Fibroblast of the conjunctiva (primary cell): Measurements from ENCODE around the gene EP400.

Experiments used
- DNase-seq: peaks from one replicate; pipeline ENCODE4 v3.0.0-alpha.2; 2010; ENCODE audit warnings: low read depth

Gene EP400

DNA sequence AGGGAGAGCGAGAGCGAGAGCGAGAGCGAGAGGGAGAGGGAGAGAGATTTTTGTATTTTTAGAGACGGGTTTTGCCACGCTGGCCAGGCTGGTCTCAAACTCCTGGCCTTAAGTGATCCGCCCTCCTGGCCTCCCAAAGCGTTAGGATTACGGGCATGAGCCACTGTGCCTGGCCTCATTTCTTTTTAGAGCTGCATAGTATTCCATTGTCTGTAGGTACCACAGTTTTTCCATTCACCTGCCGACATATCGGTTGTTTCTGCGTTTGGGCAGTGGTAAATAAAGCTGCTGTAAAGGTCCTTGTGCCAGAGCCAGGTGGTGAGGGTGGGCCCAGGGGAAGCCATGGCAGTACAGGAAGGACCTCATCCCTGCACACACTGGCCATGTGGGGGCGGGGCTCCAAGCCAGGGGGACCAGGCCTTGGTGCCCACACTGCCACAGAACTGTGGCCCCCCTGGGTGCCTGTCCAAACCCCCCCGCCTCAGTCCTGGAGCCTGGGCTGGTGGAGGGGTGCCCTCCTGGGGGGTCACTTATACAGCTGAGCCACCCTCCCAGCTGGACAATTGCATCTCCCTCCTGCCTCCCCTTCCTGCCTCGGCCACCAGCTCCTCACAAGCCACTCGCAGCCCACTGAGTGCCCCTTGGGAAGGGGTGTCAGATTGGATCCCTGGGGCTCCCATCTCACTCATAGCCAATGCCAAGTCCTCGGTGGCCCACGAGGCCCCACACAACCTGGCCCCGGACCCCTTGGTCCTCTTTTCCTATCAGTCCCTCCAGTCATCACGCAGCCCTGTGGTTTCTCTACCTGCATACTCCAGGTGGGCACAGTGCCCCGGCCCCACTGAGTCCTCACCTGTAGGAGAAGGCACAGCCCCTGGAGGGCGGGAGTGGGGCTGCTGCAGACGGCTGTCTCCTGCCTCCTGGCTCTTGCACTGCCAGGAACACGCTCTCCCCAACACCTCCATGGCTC lies 22.3 kb upstream of the EP400 start:
- DNase-seq, result no peak

DNA sequence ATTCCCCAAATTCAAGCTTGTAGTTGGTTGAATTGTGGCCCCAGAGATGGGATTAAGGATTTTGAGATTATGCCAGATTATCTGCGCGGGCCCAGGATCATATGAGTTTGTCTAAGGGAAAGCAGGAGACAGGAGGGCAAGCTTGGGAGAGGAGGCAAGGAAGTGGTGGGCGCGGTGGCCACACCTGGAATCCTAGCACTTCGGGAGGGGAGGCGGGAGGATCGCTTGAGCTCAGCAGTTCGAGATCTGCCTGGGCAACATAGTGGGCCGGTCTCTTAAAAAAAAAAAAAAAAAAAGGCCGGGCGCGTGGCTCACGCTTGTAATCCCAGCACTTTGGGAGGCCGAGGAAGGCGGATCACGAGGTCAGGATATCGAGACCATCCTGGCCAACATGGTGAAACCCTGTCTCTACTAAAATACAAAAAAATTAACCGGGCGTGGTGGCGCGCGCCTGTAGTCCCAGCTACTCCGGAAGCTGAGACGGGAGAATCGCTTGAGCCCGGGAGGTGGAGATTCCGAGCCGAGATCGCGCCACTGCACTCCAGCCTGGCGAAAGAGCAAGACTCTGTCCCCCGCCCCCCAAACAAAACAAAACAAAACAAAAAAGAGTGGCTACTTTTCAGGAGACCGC lies 21.5 kb upstream of the EP400 start:
- no peak for DNase-seq

DNA sequence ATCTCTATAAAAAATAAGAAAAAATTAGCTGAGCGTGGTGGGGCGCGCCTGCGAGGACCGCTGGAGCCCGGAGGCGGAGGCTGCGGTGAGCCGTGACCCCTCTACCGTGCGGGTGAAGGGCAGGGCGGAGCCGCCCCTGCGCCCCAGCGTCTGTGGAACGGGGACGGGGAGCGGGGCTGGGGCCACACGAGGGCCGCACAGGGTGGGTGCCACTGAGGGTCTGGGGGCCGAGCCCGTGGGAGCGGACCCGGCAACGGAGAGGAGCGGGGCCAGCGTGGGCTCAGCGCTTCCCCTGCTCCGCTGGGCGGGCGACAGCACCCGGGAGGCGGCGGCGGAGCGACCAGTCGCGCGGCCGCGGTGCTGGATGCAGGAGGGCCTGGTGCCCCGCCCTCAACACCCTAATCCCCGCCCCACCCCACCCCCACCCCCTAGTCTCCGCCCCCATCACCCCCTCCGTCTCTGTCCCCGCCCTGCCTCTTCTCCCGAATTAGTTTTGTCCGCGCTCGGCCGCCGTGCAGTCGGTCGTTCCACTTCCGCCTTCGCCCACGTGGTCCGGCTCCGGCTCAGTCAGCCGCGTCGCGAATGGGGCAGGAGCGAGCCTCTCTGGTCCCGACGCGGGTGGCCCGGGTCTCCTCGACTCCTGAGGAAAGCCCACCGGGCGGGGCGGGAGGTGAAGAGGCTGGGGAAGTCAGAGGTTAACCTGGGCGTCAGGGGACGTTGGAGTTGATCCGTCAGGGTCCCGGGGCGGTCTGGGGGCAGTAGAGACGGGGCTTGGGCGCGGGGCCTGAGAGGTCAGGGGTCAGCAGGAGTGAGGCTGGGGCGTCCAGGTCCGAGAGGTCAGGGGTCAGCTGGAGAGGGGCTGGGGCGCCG lies 20.8 kb upstream of the EP400 start, which contains the start of gene PUS1:
Gene PUS1 (plus strand): TSS at position 566 of the 870 bp plus-strand sequence. CDS start 447 bp downstream, outside the sequence.
- DNase-seq, result peak; percentile 82

DNA sequence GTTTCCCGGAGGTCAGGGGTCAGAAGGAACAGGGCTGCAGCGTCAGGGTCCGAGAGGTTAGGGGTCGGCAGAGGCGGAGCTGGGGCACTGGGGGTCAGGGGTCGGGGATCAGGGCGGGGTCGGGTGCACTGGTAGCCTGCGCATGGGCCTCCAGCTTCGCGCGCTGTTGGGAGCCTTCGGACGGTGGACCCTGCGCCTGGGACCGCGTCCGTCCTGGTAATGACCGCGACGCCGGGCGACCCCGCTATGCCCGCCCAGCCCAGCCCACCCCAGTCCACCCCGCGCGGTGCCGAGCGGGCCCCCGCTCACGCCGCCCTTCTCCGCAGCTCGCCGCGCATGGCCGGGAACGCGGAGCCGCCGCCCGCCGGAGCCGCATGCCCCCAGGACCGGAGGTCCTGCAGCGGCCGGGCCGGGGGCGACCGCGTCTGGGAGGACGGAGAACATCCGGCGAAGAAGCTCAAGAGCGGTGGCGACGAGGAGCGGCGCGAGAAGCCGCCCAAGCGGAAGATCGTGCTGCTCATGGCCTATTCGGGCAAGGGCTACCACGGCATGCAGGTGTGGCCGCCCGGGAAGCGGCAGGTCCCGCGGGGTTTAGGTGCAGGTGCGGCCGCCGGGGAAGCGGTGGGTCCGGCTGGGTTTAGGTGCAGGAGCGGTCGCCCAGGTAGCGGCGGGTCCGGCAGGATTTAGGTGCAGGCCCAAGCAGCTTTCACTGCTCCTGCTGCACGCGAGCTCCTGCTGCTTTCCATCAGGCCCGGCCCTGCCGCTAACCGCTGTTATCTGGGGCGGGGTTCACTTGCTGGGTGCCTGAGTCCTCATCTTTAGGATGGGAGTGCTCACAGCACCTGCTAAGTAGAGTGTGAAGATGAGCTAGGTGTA lies 19.9 kb upstream of the EP400 start:
- DNase-seq, result no peak

DNA sequence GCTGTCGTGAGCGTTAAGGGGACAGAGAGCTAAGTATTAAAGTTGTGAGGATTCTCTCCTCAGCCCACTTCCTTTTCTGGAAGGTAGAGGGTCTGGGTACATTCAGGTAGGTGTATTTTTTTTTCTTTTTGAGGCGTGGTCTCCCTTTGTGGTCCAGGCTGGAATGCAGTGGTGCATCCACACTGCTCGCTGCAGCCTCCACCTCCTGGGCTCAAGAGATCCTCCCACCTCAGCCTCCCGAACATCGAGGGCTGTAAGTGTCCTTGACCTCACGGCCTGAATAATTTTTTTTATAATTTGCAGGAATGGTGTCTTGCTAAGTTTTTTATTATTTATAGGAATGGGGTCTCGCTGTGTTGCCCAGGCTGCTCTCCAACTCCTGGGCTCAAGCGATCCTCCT lies 19.2 kb upstream of the EP400 start:
- no peak for DNase-seq

DNA sequence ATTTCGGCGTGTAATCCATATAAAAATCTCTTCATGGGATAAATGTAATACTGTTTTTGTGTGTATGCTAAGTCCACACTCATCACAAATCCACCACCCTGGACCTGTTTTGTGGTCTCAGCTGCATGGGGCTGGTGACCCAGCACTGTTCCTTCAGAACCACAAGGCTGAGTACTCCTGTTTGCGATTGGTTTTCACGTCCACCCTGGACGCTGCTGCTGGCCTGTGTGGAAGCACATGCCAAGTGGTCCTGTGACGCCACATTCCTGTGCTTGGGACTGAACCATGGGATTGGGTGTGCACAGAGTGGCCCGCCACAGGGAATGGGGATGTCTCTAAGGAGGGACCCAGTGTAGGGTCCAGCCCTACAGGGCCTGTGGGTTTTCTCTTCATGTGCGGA lies 16.4 kb upstream of the EP400 start:
- DNase-seq, result no peak

DNA sequence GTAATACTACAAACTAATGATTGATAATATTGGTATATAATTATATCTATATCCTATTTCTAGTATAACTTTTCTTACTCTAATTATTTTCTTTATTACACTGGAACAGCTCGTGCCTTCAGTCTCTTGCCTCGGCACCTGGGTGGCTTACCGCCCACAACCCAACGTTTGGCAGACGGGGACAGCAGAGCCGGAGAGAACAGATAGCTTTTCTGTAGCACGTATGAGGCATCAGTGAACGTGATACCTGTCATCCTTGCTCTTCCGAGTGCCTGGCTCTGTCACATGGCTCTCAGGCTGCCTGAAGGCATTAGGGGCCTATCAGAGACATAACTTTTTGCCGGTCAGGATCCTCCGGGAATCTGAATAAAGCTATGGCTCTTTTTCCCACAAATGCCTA lies 15.2 kb upstream of the EP400 start:
- DNase-seq, result no peak

DNA sequence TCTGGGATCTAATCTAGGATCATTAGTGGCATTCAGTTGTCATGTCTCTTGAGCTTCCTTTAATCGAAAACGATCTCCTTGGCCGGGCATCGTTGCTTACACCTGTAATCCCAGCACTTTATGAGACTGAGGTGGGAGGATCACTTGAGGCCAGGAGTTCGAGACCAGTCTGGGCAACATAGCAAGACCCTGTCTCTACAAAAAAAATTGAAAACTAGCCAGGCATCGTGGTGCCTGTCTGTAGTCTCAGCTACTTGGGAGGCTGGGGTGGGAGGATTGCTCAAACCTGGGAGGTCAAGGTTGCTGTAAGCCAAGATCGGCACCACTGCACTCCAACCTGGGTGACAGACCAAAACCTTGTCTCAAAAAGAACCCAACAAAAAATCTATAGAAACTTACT lies 11.7 kb upstream of the EP400 start:
- no peak for DNase-seq

DNA sequence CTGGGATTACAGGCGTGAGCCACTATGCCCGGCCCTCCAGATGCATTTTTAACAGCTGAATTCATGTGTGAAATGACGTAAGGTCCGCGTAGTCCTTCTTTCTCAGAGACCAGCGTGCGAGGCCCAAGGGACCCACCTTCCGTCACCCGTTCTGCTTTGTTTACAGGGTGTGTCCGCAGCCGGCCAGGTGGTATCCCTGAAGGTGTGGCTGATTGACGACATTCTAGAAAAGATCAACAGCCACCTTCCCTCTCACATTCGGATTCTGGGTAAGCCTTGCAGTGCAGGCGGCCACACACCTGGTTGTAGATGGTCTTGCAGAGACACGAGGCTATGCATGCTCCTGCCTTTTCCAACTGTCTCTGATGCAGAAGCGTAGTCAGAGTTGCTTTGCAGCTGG lies 10.7 kb upstream of the EP400 start:
- DNase-seq, result no peak

DNA sequence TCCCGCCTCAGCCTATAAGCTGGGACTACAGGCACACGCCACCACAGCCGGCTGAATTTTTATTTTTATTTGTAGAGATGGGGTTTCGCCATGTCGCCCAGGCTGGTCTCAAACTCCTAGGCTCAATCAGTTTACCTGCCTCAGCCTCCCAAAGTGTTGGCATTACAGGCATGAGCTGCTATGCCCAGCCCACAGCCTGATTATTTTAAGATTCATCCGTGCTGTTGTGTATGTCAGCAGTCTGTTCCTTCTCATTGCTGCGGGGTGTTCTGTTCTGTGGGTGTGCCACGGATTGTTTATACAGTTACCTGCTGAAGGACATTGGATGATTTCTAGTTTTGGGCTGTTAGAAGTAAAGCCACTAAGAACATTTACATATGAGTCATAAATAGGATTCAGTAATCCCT lies 9.6 kb upstream of the EP400 start:
- DNase-seq, result no peak

DNA sequence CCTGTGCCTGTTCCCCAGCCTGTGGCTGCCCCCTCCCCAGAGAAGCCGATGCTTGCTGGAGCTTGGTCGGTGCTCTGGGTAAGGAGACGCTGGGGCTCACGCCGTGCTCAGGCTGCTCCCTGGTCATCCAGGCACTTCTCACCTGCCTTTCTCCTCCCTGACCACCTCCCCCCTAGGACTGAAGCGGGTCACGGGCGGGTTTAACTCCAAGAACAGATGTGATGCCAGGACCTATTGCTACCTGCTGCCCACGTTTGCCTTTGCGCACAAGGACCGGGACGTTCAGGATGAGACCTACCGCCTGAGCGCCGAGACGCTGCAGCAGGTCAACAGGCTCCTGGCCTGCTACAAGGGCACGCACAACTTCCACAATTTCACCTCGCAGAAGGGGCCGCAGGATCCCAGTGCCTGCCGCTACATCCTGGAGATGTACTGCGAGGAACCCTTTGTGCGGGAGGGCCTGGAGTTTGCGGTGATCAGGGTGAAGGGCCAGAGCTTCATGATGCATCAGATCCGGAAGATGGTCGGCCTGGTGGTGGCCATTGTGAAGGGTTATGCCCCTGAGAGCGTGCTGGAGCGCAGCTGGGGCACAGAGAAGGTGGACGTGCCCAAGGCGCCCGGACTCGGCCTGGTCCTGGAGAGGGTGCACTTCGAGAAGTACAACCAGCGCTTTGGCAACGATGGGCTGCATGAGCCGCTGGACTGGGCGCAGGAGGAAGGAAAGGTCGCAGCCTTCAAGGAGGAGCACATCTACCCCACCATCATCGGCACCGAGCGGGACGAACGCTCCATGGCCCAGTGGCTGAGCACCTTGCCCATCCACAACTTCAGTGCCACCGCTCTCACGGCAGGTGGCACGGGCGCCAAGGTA lies 8.4 kb upstream of the EP400 start:
- DNase-seq, result no peak

DNA sequence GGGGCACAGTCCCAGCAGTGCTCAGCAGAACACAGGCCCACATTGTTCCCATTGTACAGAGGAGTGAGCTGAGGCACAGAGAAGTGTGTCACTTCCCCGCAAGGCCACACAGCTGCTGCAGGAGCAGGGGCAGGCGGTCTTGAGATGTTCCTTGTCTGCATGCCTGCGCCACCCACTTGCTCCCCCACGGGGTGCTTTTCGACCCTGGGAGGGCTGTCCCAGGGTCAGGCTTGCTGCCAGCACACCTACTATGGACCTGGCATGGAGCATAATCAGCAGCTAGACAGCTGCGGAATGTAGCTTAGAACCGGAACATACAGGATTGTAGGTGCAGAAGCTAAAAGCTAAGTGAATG lies 7.8 kb upstream of the EP400 start:
- no peak for DNase-seq

DNA sequence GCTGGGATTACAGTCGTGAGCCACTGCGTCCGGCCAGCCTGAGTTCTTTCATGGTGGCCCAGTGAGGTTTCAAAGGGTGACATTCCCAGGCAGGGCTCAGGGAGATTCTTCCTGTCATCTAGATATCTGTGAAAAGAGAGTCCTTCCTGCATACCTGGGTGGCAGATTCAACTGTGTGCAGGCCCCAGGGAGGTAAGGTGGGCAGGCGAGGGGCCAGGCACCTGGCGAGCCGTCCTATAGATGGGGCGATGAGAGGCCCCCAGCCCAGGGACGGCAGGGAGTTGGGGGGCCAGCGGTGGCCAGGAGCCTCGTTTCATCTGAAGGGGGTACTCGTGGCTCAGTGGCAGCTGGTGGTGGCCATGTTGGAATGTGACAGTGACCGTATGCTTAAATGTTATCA lies 7.1 kb upstream of the EP400 start:
- no peak for DNase-seq

DNA sequence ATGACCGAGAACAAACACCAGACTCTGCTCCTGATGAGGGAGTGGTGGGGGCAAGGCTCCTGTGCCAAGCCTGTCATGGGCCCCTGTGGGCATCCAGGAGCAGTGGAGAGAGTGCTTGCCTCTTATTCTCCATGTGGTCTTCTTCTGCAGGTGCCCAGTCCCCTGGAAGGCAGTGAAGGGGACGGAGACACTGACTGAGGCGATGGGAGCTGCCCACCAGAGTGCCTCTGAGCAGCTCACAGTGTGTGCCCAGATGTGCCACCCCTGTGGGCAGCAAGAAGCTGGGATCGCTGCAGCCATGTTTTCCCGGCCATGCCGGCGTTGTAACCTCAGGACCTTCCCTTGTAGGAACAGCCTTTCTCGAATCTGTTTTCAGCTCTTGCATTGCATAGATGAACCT lies 6.4 kb upstream of the EP400 start:
- no peak for DNase-seq

DNA sequence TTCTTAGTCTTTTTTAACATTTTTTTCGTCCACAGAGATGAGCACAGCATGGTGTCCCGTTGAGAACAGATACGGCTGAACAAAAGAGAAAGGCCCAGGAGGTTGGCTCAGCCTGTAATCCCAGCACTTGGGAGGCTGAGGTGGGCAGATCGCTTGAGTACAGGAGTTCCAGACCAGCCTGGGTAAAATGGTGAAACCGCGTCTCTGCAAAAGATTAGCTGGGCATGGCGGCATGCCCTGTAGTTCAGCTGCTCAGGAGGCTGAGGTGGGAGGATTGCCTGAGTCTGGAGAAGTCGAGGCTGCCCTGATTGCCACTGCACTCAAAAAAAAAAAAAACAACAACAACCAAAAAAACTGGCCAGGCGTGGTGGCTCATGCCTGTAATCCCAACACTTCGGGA lies 5.9 kb upstream of the EP400 start:
- DNase-seq, result no peak

DNA sequence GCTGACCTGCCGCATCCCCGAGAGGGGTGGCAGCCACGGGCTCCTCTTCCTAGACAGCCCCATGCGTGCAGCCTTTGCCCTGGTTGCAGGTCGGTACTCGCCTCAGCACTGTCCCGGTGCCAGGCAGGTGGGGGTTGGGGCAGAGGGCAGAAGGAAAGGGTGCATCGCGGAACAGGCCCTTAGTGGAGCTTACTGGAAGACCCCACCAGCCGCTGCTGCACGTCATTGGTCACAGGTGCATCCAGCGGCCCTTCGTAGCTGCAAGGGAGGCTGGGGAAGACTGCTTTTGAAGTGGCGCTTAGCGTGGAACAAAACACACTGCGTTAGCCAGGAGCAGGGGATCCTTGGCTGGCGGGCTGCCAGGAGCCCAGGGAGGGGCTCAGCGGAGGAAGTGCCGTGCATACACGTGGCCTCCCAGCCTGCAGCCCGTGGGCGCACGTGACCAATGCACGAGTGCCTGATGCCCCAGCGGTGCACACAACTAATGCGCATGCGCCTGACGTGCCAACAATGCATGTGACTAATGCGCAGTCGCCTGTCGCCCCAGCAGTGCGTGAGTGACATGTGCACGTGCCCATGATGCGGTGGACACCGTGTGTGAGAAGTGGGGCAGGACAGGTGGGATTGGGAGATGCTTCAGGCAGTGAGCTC lies 5.0 kb upstream of the EP400 start:
- DNase-seq, result no peak

DNA sequence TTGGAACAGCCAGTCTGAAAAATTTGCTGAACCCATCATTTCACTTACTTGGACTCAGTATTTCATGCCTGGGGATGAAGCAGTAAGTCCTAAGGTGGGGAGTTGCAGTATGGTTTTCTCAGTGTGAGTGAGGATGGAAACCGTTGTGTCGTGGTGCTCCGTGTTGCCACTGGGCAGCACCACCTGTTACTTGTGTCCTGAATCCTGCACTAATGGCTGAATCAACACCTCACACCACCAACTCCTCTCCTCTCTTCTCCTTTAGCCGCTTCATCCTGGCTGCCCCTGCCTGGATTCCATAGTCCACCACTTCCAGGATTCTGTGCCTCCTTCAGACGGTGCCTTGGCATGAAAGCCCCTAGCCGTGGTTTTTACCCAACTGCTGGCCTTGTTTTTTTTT lies 3.0 kb upstream of the EP400 start:
- no peak for DNase-seq

DNA sequence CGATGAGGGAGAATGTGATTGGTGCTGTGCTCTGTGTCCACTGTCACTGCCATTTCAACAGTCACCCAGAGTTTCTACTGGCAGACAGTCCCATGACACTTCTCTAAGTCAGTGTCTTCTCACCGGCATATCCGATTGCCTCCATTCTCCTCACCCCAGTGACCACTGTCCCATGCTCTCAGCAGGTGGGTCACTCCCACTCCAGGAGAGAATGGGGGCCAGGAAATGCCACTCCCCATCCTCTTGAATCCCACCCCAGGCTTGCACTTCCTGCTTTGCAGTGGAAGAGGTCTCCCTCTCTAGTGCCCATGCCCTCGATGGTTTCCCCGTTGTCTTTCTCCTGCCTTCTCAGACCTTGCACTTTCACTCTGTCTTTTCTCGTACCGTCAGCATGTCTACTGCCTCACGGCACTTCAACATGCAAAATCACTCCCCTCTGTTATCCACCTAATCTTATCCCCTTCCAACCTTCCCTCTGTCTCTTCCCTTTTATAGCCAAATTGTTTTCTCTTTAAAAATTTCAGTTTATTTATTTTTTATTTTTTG lies 2.2 kb upstream of the EP400 start:
- no peak for DNase-seq

DNA sequence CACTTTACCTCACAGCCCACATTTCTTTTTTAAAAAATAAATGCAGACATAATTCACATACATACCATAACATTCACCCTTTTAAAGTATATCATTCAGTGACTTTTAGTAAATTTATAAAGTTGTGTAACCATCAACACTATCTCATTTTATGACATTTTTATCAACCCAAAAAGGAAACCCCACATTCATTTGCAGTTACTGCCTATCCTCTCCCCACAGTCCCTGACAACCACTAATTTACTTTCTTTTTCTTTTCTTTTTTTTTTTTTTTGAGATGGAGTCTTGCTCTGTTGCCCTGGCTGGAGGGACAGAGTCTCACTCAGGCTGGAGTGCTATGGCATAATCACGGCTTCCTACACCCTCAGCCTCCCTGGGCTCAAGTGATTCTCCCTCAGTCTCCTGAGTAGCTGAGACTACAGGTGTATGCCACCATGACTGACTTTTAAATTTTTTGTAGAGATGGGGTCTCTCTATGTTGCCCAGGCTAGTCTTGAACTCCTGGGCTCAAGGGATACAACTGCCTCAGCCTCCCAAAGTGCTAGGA lies 1.5 kb upstream of the EP400 start:
- no peak for DNase-seq
